ENCODE results near the gene UBE2E1. TPM values are rescaled to one million over a fixed set of nuclear protein-coding genes. Genes with fewer than 3 reads are reported as not detected.
A peak's percentile ranks its signal among the peaks of the same experiment; 100 is the strongest.

The UBE2E1 gene
- total and polyA plus RNA-seq, 2 experiments from 2014 or later, result 9.0 to 65.3 TPM

DNA sequence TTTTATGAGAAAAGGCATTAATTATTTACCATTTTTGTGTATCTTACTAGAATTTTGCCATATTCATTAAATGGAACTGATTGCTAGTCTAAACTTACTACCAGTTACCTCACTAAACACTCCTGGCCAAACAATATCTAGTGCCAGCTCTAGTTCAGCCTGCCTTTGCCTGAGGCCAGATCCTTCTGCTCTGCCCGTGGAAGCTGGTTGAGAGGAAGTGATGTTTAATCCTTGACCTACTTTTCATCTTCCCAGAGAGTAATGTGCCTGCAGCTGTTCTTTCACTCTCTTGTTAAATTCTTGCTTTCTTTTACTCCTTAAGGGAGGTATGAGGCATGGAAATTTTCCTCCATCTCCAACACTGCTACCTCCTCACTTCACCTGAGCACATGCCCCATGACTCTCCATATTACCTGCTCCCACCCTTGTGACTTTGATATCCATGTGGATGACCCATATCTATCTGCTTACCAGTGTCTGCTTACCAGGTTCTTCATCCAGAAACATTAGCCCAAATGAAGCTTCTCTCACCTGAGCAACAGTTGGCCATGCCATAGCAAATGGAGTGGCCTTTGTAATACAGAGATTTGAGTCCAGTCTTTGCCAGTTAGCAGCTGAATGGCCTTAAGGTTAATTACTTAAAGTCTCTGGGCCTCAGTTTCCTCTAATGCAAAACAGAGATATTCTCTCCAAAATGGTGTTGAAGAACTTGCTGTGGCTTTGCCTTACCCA, 53.4 kb downstream of the UBE2E1 start:
- H3K9ac ChIP-seq, result no peak overlapping the region
- H3K4me3 ChIP-seq, result no peak overlapping the region
- WGBS, 2 experiments (ENCODE audit: low coverage in 1 of 2, low lambda C conversion rate in 2 of 2, missing lambda C conversion rate in 2 of 2), result 7 to 11% methylated on average over 1 of the region's 1 CpG
- H3K36me3 ChIP-seq (ENCODE audit: low read depth), result 0 out of 2 replicates have a peak, but pooled peaks cover 4% of the 10 kb centered on the region
- H3K27ac ChIP-seq, result no peak overlapping the region
- peak overlapping the region; percentile 43 for H3K4me2 ChIP-seq (ENCODE audit: unreplicated experiment)
- H4K20me1 ChIP-seq (ENCODE audit: insufficient read depth), result peaks cover 12% of the 10 kb centered on the region; the same call in 1 of the 2 replicates
- H3K27me3 ChIP-seq (replicated peaks; ENCODE audit: insufficient read depth), result no peaks in the 10 kb centered on the region
- no peaks in the 10 kb centered on the region for H3K9me3 ChIP-seq (ENCODE audit: low read depth)
- no peaks in the 10 kb centered on the region; the same call in 1 of the 2 replicates for H3F3A ChIP-seq (ENCODE audit: insufficient read depth)
- peaks cover 98% of the 10 kb centered on the region for H3K79me2 ChIP-seq (ENCODE audit: insufficient read depth)
- no peak for TF ChIP-seq EZH2 (IDR thresholded peaks at IDR 0.05; ENCODE audit: insufficient read depth, poor library complexity, severe bottlenecking)
- no peak for TF ChIP-seq EZH2phosphoT487 (IDR thresholded peaks at IDR 0.05; ENCODE audit: insufficient read depth, low read depth)
- H2AFZ ChIP-seq, result no peak overlapping the region
- peaks cover 25% of the 10 kb centered on the region for H3K4me1 ChIP-seq (ENCODE audit: insufficient read depth)
- DNase-seq, result peak; percentile 71
- in situ Hi-C loops (cut with MboI), result no loop called here
- H3K9me2 ChIP-seq (ENCODE audit: insufficient read depth), result no peaks in the 10 kb centered on the region

DNA sequence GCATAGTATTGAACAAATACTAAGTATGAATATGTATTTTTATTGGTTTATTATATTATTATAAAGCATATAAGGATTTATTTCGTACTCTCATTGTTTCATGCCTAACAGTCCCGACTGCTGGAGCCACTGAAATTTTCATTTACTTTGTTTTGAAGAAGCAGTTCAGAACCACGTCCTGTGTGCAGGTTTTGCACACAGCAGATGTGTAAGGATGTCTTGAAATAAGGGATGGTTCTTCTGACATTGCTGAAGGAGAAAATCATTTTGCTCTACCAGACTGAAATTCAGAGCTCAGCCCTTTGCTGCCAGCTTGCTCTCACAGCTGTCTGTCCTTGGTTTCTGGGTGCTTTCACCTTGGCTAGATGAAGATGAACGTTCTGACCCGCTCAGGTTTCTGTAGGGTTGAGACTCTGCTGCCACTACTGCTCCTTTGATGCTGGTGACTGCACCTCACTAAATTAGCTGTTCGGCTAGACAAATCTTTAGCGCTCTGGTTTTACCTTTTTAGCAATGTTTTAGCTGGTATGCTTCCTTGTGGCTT, 54.2 kb downstream of the UBE2E1 start:
- peaks cover 12% of the 10 kb centered on the region; the same call in 1 of the 2 replicates for H4K20me1 ChIP-seq (ENCODE audit: insufficient read depth)
- no peak overlapping the region for H2AFZ ChIP-seq
- peaks cover 30% of the 10 kb centered on the region for H3K4me1 ChIP-seq (ENCODE audit: insufficient read depth)
- peaks cover 98% of the 10 kb centered on the region for H3K79me2 ChIP-seq (ENCODE audit: insufficient read depth)
- H3K36me3 ChIP-seq (ENCODE audit: low read depth), result 0 out of 2 replicates have a peak, but pooled peaks cover 4% of the 10 kb centered on the region
- H3F3A ChIP-seq (ENCODE audit: insufficient read depth), result no peaks in the 10 kb centered on the region; the same call in 1 of the 2 replicates
- no peak overlapping the region for H3K4me2 ChIP-seq (ENCODE audit: unreplicated experiment)
- no peaks in the 10 kb centered on the region for H3K27me3 ChIP-seq (replicated peaks; ENCODE audit: insufficient read depth)
- in situ Hi-C loops (cut with MboI), result no loop called here
- no peak overlapping the region for H3K27ac ChIP-seq
- WGBS, 2 experiments (ENCODE audit: low coverage in 1 of 2, low lambda C conversion rate in 2 of 2, missing lambda C conversion rate in 2 of 2), result 96 to 97% methylated on average over 7 of the region's 7 CpGs
- TF ChIP-seq EZH2phosphoT487 (IDR thresholded peaks at IDR 0.05; ENCODE audit: insufficient read depth, low read depth) (no peak), EZH2 (IDR thresholded peaks at IDR 0.05; ENCODE audit: insufficient read depth, poor library complexity, severe bottlenecking) (no peak)
- no peaks in the 10 kb centered on the region for H3K9me3 ChIP-seq (ENCODE audit: low read depth)
- no peak overlapping the region for H3K9ac ChIP-seq
- H3K9me2 ChIP-seq (ENCODE audit: insufficient read depth), result no peaks in the 10 kb centered on the region
- no peak overlapping the region for H3K4me3 ChIP-seq
- DNase-seq, result no peak

DNA sequence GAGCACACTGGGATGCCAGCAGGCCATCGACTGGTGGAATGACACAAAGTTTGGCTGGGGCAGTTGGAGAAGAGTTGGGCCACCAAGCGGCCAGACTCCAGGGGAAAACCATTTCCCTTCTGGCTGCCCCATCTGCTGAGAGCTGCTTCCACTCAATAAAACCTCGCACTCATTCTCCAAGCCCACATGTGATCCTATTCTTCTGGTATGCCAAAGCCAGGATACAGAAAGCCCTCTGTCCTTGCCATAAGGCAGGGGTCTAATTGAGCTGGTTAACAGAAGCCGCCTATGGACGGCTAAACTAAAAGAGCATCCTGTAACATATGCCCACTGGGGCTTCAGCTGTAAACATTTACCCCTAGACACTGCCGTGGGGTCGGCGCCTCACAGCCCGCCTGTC, 55.9 kb downstream of the UBE2E1 start:
- no peak overlapping the region for H3K4me3 ChIP-seq
- H3K27me3 ChIP-seq (replicated peaks; ENCODE audit: insufficient read depth), result no peaks in the 10 kb centered on the region
- H3K9me2 ChIP-seq (ENCODE audit: insufficient read depth), result no peaks in the 10 kb centered on the region
- no peak for DNase-seq
- 97 to 98% methylated on average over 9 of the region's 9 CpGs for WGBS, 2 experiments (ENCODE audit: low coverage in 1 of 2, low lambda C conversion rate in 2 of 2, missing lambda C conversion rate in 2 of 2)
- H3K79me2 ChIP-seq (ENCODE audit: insufficient read depth), result peaks cover 96% of the 10 kb centered on the region
- H3K4me2 ChIP-seq (ENCODE audit: unreplicated experiment), result no peak overlapping the region
- peaks cover 39% of the 10 kb centered on the region for H3K4me1 ChIP-seq (ENCODE audit: insufficient read depth)
- TF ChIP-seq EZH2phosphoT487 (IDR thresholded peaks at IDR 0.05; ENCODE audit: insufficient read depth, low read depth) (no peak), EZH2 (IDR thresholded peaks at IDR 0.05; ENCODE audit: insufficient read depth, poor library complexity, severe bottlenecking) (no peak)
- no peak overlapping the region for H3K9ac ChIP-seq
- peaks cover 12% of the 10 kb centered on the region; the same call in 1 of the 2 replicates for H4K20me1 ChIP-seq (ENCODE audit: insufficient read depth)
- no peak overlapping the region for H3K27ac ChIP-seq
- H3K9me3 ChIP-seq (ENCODE audit: low read depth), result no peaks in the 10 kb centered on the region
- no peaks in the 10 kb centered on the region; the same call in 1 of the 2 replicates for H3F3A ChIP-seq (ENCODE audit: insufficient read depth)
- in situ Hi-C loops (cut with MboI), result no loop called here
- H3K36me3 ChIP-seq (ENCODE audit: low read depth), result 0 out of 2 replicates have a peak, but pooled peaks cover 4% of the 10 kb centered on the region
- H2AFZ ChIP-seq, result no peak overlapping the region

DNA sequence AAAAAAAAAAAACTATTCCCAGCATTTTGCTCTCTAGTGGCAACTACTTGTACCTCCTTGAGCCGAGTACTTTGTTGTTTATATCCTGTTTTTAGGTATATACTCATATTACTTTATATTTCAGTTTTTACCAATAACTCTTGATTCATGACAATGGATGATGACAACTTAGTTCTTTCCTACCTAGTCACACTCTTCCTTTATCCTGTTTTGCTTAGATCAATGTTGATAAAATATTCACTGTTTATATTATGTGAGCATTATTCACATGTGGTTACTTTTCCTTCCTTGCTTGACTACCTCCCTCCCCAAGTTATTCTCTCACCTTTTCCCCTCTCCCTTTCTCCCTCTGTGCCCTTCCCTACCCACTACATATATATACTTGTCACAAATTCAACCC, 57.3 kb downstream of the UBE2E1 start:
- H3K9me2 ChIP-seq (ENCODE audit: insufficient read depth), result no peaks in the 10 kb centered on the region
- no peak overlapping the region for H2AFZ ChIP-seq
- peaks cover 97% of the 10 kb centered on the region for H3K79me2 ChIP-seq (ENCODE audit: insufficient read depth)
- H3K36me3 ChIP-seq (ENCODE audit: low read depth), result 0 out of 2 replicates have a peak, but pooled peaks cover 4% of the 10 kb centered on the region
- H3K27me3 ChIP-seq (replicated peaks; ENCODE audit: insufficient read depth), result no peaks in the 10 kb centered on the region
- H3K4me3 ChIP-seq, result no peak overlapping the region
- peak; percentile 12 for DNase-seq
- H3K4me1 ChIP-seq (ENCODE audit: insufficient read depth), result peaks cover 32% of the 10 kb centered on the region
- no peak overlapping the region for H3K27ac ChIP-seq
- no peak overlapping the region for H3K9ac ChIP-seq
- in situ Hi-C loops (cut with MboI), result no loop called here
- peaks cover 12% of the 10 kb centered on the region; the same call in 1 of the 2 replicates for H4K20me1 ChIP-seq (ENCODE audit: insufficient read depth)
- TF ChIP-seq EZH2phosphoT487 (IDR thresholded peaks at IDR 0.05; ENCODE audit: insufficient read depth, low read depth) (no peak), EZH2 (IDR thresholded peaks at IDR 0.05; ENCODE audit: insufficient read depth, poor library complexity, severe bottlenecking) (no peak)
- H3F3A ChIP-seq (ENCODE audit: insufficient read depth), result no peaks in the 10 kb centered on the region; the same call in 1 of the 2 replicates
- H3K4me2 ChIP-seq (ENCODE audit: unreplicated experiment), result peak overlapping the region; percentile 18
- H3K9me3 ChIP-seq (ENCODE audit: low read depth), result no peaks in the 10 kb centered on the region
- WGBS, 2 experiments (ENCODE audit: low coverage in 1 of 2, low lambda C conversion rate in 2 of 2, missing lambda C conversion rate in 2 of 2), result 89 to 93% methylated on average over 1 of the region's 1 CpG

All from GM23248 (cell line).